ENCODE measurements around the gene MRPL42. TPM values are rescaled to one million over a fixed set of nuclear protein-coding genes. Genes with fewer than 3 reads are reported as not detected.
"Not testable (repeated sequence)": the region's sequence is repeated elsewhere in the genome, so short reads cannot be mapped to it uniquely, and the experiment has no call there.

The MRPL42 gene
- total RNA-seq, 2 experiments from 2014 or later, result 39.0 to 39.3 TPM

DNA sequence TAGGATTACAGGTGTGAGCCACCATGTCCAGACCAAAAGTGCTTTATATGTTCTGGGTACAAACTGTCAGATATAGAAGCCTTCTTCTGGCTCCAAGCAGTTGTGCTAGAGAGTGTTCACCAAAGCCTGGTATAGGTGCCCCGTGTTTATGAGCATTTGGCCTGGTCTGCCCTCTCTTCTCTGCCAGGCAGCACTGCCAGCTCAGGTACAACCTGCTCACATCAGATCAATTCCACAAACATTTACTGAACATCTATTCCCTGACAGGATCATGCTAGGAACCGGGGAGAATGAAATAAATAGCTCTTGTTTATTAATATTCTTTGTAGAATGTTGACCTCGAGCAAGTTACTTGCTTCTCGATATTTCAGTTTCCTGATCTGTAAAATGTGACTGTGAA lies 85.1 kb downstream of the MRPL42 start:
- Histone ChIP-seq H3K36me3 (ENCODE audit: insufficient read depth, low read length) (no peaks in the 10 kb centered on the region), H3K9me3 (ENCODE audit: control insufficient read depth in 1 of 2, insufficient read depth in 1 of 2, low read length in 2 of 2) (no peaks in the 10 kb centered on the region), H3K4me3 (ENCODE audit: low read length) (no peak overlapping the region), H3K27ac (ENCODE audit: low read depth in 1 of 2, low read length in 2 of 2) (no peak overlapping the region), H3K27me3 (ENCODE audit: control insufficient read depth in 1 of 2, insufficient read depth in 2 of 2, low read length in 2 of 2) (no peaks in the 10 kb centered on the region), H3K4me1 (ENCODE audit: insufficient read depth, low read length) (no peaks in the 10 kb centered on the region)
- peaks cover 5% of the 10 kb centered on the region for H3K36me3 Mint-ChIP-seq (ENCODE audit: low read depth)
- H3K27ac Mint-ChIP-seq, result no peak overlapping the region
- H3K27me3 Mint-ChIP-seq, result no peaks in the 10 kb centered on the region
- no peaks in the 10 kb centered on the region for H3K9me3 Mint-ChIP-seq
- TF ChIP-seq, protein P1, sequence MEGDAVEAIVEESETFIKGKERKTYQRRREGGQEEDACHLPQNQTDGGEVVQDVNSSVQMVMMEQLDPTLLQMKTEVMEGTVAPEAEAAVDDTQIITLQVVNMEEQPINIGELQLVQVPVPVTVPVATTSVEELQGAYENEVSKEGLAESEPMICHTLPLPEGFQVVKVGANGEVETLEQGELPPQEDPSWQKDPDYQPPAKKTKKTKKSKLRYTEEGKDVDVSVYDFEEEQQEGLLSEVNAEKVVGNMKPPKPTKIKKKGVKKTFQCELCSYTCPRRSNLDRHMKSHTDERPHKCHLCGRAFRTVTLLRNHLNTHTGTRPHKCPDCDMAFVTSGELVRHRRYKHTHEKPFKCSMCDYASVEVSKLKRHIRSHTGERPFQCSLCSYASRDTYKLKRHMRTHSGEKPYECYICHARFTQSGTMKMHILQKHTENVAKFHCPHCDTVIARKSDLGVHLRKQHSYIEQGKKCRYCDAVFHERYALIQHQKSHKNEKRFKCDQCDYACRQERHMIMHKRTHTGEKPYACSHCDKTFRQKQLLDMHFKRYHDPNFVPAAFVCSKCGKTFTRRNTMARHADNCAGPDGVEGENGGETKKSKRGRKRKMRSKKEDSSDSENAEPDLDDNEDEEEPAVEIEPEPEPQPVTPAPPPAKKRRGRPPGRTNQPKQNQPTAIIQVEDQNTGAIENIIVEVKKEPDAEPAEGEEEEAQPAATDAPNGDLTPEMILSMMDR (IDR thresholded peaks at IDR 0.05), result no peak
- intact Hi-C loops (cut with DNase I, micrococcal nuclease), result no loop called here
- H3K4me3 Mint-ChIP-seq, result no peak overlapping the region
- no peak for ATAC-seq (ENCODE audit: poor library complexity)
- ChIA-PET POLR2A (no interaction called here), CTCF (interaction anchor here (1.0 kb wide), 1 partner anchor 23 kb away, joined by 3 read pairs; no protein-coding TSS in a partner anchor)
- no peaks in the 10 kb centered on the region for H3K4me1 Mint-ChIP-seq (ENCODE audit: low read depth)
- no peak for DNase-seq

DNA sequence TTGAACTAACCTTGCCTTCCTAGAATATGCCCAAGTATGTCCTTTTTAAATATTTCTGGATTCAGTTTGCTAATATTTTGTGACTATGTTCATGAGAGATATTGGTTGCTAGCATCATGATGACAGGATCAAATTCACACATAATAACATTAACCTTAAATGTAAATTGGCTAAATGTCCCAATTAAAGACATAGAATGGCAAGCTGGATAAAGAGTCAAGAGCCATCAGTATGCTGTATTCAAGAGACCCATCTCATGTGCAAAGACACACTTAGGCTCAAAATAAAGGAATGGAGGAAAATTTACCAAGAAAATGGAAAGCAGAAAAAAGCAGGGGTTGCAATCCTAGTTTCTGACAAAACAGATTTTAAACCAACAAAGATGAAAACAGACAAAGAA lies 90.6 kb downstream of the MRPL42 start:
- H3K4me1 Mint-ChIP-seq (ENCODE audit: low read depth); H3K9me3 Mint-ChIP-seq; CTCF ChIA-PET; H3K4me3 Mint-ChIP-seq; intact Hi-C loops (cut with DNase I, micrococcal nuclease); H3K27me3 ChIP-seq (ENCODE audit: control insufficient read depth in 1 of 2, insufficient read depth in 2 of 2, low read length in 2 of 2); H3K4me1 ChIP-seq (ENCODE audit: insufficient read depth, low read length); H3K36me3 ChIP-seq (ENCODE audit: insufficient read depth, low read length); H3K9me3 ChIP-seq (ENCODE audit: control insufficient read depth in 1 of 2, insufficient read depth in 1 of 2, low read length in 2 of 2); H3K27ac ChIP-seq (ENCODE audit: low read depth in 1 of 2, low read length in 2 of 2); H3K4me3 ChIP-seq (ENCODE audit: low read length); ATAC-seq (ENCODE audit: poor library complexity); H3K27ac Mint-ChIP-seq; H3K27me3 Mint-ChIP-seq; POLR2A ChIA-PET; DNase-seq: not testable (repeated sequence)
- peaks cover 33% of the 10 kb centered on the region for H3K36me3 Mint-ChIP-seq (ENCODE audit: low read depth)

DNA sequence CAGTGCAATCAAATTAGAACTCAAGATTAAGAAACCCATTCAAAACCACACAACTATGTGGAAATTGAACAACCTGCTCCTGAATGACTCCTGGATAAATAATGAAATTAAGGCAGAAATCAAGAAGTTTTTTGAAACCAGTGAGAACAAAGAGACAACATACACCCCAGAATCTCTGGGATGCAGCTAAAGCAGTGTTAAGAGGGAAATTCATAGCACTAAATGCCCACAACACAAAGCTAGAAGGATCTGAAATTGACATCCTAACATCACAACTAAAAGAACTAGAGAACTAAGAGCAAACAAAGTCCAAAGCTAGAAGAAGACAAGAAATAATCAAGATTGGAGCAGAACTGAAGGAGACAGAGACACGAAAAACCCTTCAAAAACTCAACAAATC lies 91.4 kb downstream of the MRPL42 start:
- POLR2A ChIA-PET; H3K27ac Mint-ChIP-seq; H3K27ac ChIP-seq (ENCODE audit: low read depth in 1 of 2, low read length in 2 of 2); H3K9me3 ChIP-seq (ENCODE audit: control insufficient read depth in 1 of 2, insufficient read depth in 1 of 2, low read length in 2 of 2); H3K4me1 ChIP-seq (ENCODE audit: insufficient read depth, low read length); H3K4me1 Mint-ChIP-seq (ENCODE audit: low read depth); CTCF ChIA-PET; H3K36me3 ChIP-seq (ENCODE audit: insufficient read depth, low read length); DNase-seq; H3K27me3 Mint-ChIP-seq; H3K4me3 ChIP-seq (ENCODE audit: low read length); ATAC-seq (ENCODE audit: poor library complexity); intact Hi-C loops (cut with DNase I, micrococcal nuclease); H3K4me3 Mint-ChIP-seq; H3K27me3 ChIP-seq (ENCODE audit: control insufficient read depth in 1 of 2, insufficient read depth in 2 of 2, low read length in 2 of 2); H3K9me3 Mint-ChIP-seq: not testable (repeated sequence)
- peaks cover 33% of the 10 kb centered on the region for H3K36me3 Mint-ChIP-seq (ENCODE audit: low read depth)

DNA sequence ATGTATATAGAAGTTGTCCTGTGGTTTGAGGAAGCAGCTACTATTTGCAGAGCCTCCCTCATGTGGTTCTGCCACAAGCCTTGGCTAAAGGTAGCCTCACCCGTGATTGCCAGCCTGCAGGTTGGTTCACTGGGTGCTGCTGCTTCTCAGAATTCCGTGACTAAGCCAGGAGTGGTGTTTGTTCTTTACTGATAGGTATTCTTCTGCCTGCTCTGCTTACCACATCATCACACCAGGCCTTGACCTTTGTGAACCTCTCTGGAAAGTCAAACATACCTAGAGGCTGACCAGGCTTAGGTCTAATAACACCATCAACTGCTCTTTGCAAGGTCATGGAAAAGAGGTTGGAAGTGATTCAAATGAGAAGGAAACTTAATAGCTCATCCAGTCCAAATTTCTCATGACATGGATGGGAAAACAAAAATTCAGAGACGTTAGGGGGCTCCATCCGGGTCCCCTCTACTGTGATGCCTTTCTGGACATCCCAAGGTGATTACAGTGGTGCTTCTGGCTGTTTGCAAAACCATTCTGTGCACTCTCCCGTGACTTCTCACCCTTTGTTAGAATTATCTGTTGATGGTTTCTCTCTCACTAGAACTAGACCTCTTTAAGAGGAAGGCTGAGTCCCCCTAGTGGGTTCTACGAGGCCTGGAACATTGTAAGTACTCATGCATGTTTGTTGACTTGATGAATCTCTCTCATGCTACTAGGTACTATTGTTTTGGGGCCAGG lies 96.7 kb downstream of the MRPL42 start:
- no peaks in the 10 kb centered on the region for H3K27me3 ChIP-seq (ENCODE audit: control insufficient read depth in 1 of 2, insufficient read depth in 2 of 2, low read length in 2 of 2)
- Mint-ChIP-seq H3K4me3 (no peak overlapping the region), H3K27me3 (no peaks in the 10 kb centered on the region), H3K4me1 (ENCODE audit: low read depth) (no peaks in the 10 kb centered on the region), H3K9me3 (no peaks in the 10 kb centered on the region), H3K36me3 (ENCODE audit: low read depth) (peaks cover 16% of the 10 kb centered on the region), H3K27ac (no peak overlapping the region)
- TF ChIP-seq, protein P1 (IDR thresholded peaks at IDR 0.05), result no peak
- intact Hi-C loops (cut with DNase I, micrococcal nuclease), result loop anchor here in 1 of 2 experiments (10.0 kb wide), 1 partner anchor 891 kb away; the partner anchor contains the start of gene CEP83
- H3K4me3 ChIP-seq (ENCODE audit: low read length), result no peak overlapping the region
- POLR2A ChIA-PET, result no interaction called here
- ATAC-seq (ENCODE audit: poor library complexity) (no peak), DNase-seq (peak in 1 of 14 experiments; percentile 13)
- H3K4me1 ChIP-seq (ENCODE audit: insufficient read depth, low read length), result peaks cover 2% of the 10 kb centered on the region
- H3K9me3 ChIP-seq (ENCODE audit: control insufficient read depth in 1 of 2, insufficient read depth in 1 of 2, low read length in 2 of 2), result no peaks in the 10 kb centered on the region
- H3K36me3 ChIP-seq (ENCODE audit: insufficient read depth, low read length), result no peaks in the 10 kb centered on the region
- H3K27ac ChIP-seq (ENCODE audit: low read depth in 1 of 2, low read length in 2 of 2), result no peak overlapping the region
- CTCF ChIA-PET, result interaction anchor here (1.3 to 1.7 kb wide), 3 partner anchors 21 to 547 kb away, joined by 3 to 6 read pairs (median 3); no protein-coding TSS in a partner anchor

Data from CD4-positive, alpha-beta T cell (primary cell).